K562 (cell line): Measurements from ENCODE around the gene VWA1. TPM values are rescaled to one million over a fixed set of nuclear protein-coding genes. Genes with fewer than 3 reads are reported as not detected.

Source experiments
- BRD4 ChIP-seq: fragments of 200-600 bp; sonication (generic); IDR thresholded peaks from 2 replicates; pipeline ENCODE4 v1.6.1; 2017; ENCODE audit warnings: inconsistent platforms
- E2F4 ChIP-seq: sonication (generic); formaldehyde crosslinking; IDR thresholded peaks from 2 replicates; pipeline ENCODE4 v1.8.0; 2022; ENCODE audit warnings: mild to moderate bottlenecking, low read depth, missing genetic modification reagents
- E2F5 ChIP-seq: sonication (generic); formaldehyde crosslinking; IDR thresholded peaks from 2 replicates; pipeline ENCODE4 v1.8.0; 2022; ENCODE audit warnings: mild to moderate bottlenecking, missing genetic modification reagents
- JUN ChIP-seq, 2 experiments: sonication (generic) in 1 of 2; formaldehyde crosslinking in 1 of 2; IDR thresholded peaks; 2 replicates each; pipeline versions ENCODE4 v1.6.1 to v1.8.0; 2012 to 2022; ENCODE audit warnings: borderline replicate concordance in 2 of 2, mild to moderate bottlenecking in 2 of 2, improper control_type of control experiment in 1 of 2, low read depth in 1 of 2, low read length in 1 of 2, missing genetic modification reagents in 1 of 2
- KAT7 ChIP-seq: sonication (generic); formaldehyde crosslinking; IDR thresholded peaks from 2 replicates; pipeline ENCODE4 v1.8.0; 2022; ENCODE audit warnings: missing genetic modification reagents, mild to moderate bottlenecking, borderline replicate concordance
- NR1H2 ChIP-seq: sonication (generic); formaldehyde crosslinking; IDR thresholded peaks from 2 replicates; pipeline ENCODE4 v1.4.0; 2020; ENCODE audit warnings: mild to moderate bottlenecking, missing genetic modification reagents
- TAF9B ChIP-seq: fragments of 450-650 bp; IDR thresholded peaks from 2 replicates; pipeline ENCODE4 v1.6.1; 2018; ENCODE audit warnings: mild to moderate bottlenecking; ENCODE audit not compliant: partially characterized antibody
- USF1 ChIP-seq: sonication (generic); formaldehyde crosslinking; IDR thresholded peaks from 2 replicates; pipeline ENCODE4 v1.9.0; 2022; ENCODE audit warnings: mild to moderate bottlenecking, missing genetic modification reagents
- ZBTB17 ChIP-seq: fragments of 450-650 bp; formaldehyde crosslinking; IDR thresholded peaks from 2 replicates; pipeline ENCODE4 v1.4.0; 2020; ENCODE audit warnings: mild to moderate bottlenecking
- ZBTB9 ChIP-seq: fragments of 450-650 bp; formaldehyde crosslinking; IDR thresholded peaks from 2 replicates; pipeline ENCODE4 v1.4.0; 2020; ENCODE audit warnings: mild to moderate bottlenecking, moderate library complexity
- ZNF232 ChIP-seq: sonication (generic); formaldehyde crosslinking; IDR thresholded peaks from 2 replicates; pipeline ENCODE4 v1.8.0; 2022; ENCODE audit warnings: mild to moderate bottlenecking, missing genetic modification reagents
- ZNF518B ChIP-seq: fragments of 250-450 bp; sonication (Bioruptor Pico); IDR thresholded peaks from 2 replicates; pipeline ENCODE4 v1.5.0; 2021; ENCODE audit warnings: mild to moderate bottlenecking, moderate library complexity
- ZNF592 ChIP-seq: fragments of 450-650 bp; IDR thresholded peaks from 2 replicates; pipeline ENCODE4 v1.6.1; 2017; ENCODE audit warnings: antibody characterized with exemption, mild to moderate bottlenecking
- ZZZ3 ChIP-seq: fragments of 450-650 bp; IDR thresholded peaks from 2 replicates; pipeline ENCODE4 v1.6.1; 2016; ENCODE audit warnings: antibody characterized with exemption, mild to moderate bottlenecking, moderate library complexity
- polyA plus RNA-seq, 8 experiments: library from polyadenylated mRNA; depleted of rRNA in 4 of 8; stranded (reverse) in 5 of 8; unstranded in 3 of 8; fragments of >200 nt; fragmentation: Nextera tagmentation in 2 of 8; fragmentation: Illumina TruSeq in 1 of 8; extraction: Ambion mirVana in 2 of 8; extraction: Trizol in 1 of 8; gene quantifications; 2 replicates each; pipeline versions ENCODE4 v1.2.1 to v1.2.3, GENCODE V29; 2011 to 2014; ENCODE audit warnings: inconsistent platforms in 1 of 8, missing spikeins in 1 of 8
- total RNA-seq, 7 experiments: library from RNA; depleted of rRNA in 6 of 7; stranded (reverse); fragments of >200 nt in 6 of 7; fragmentation: Illumina TruSeq in 2 of 7; extraction: Trizol in 2 of 7; gene quantifications; 2 replicates each; pipeline versions ENCODE4 v1.2.1 to v1.2.3, GENCODE V29; 2011 to 2021; ENCODE audit warnings: low replicate concordance in 1 of 7

The VWA1 gene
- total and polyA plus RNA-seq, 9 of the 15 experiments (the other 6 are each of a cell fraction or from before 2014, with no cell fraction given) = 0.01 to 6.4 (median 0.85) TPM

GRCh38 chr1:1398677-1399186, 36.8 kb upstream of the VWA1 start (continued):
- TF ChIP-seq USF1 (CRISPR knock-in tag) = peak; percentile 28; the same call in 1 of the 2 replicates
- TF ChIP-seq TAF9B = no peak
- TF ChIP-seq ZZZ3 = no peak
- TF ChIP-seq BRD4 = no peak
- TF ChIP-seq KAT7 (CRISPR knock-in tag) = peak; percentile 68; the same call in 1 of the 2 replicates
- no peak for TF ChIP-seq ZNF518B (CRISPR knock-in tag)
- no peak for TF ChIP-seq ZNF232 (CRISPR knock-in tag)
- no peak for TF ChIP-seq ZNF592
- peak; percentile 50; the same call in 1 of the 2 replicates for TF ChIP-seq ZBTB17 (CRISPR knock-in tag)
- no peak for TF ChIP-seq NR1H2 (CRISPR knock-in tag)
- TF ChIP-seq ZBTB9 = no peak
- no peak for TF ChIP-seq E2F5 (CRISPR knock-in tag)
- TF ChIP-seq E2F4 (CRISPR knock-in tag) = 0 out of 2 replicates have a peak, but pooled peaks have one; percentile 27
- no peak for TF ChIP-seq JUN (IDR thresholded peaks at IDR 0.05; ENCODE audit: borderline replicate concordance, low read depth, low read length)
- 0 out of 2 replicates have a peak, but pooled peaks have one; percentile 64 for TF ChIP-seq JUN (CRISPR knock-in tag; IDR thresholded peaks at IDR 0.05; ENCODE audit: borderline replicate concordance)
